ENCODE measurements around the gene NTN3. TPM values are rescaled to one million over a fixed set of nuclear protein-coding genes. Genes with fewer than 3 reads are reported as not detected.
A peak's percentile ranks its signal among the peaks of the same experiment; 100 is the strongest.

NTN3 gene
- total RNA-seq, 1 donor: 0.36 TPM

DNA sequence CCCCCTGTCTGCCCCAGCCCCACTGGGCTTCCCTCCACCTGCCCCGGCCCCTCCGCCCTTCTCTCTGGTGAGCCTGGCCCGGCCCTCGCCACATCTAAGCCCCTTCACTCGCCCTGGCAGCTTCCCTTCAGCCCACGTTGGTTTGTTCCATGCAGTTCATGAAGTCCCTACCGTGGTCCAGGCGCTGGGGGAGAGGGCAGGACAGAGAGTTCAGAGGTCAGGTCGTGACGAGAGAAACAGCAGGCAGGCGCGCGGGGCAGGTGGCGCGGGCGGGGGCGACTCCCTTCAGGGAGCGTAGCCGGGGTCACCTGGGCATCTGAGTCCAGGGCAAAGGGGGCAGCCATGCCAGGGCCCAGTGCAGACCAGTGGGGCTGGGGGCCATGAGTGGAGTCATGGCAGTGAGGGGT is 20.1 kb upstream of the NTN3 start:
- peak; percentile 59 for DNase-seq (ENCODE audit: insufficient read length, low spot score, missing footprints)
- Histone ChIP-seq H3K79me2 (ENCODE audit: insufficient read depth, low read length) (no peaks in the 10 kb centered on the region), H3K4me2 (ENCODE audit: insufficient read depth, low read length) (no peak overlapping the region), H2AFZ (ENCODE audit: low read length) (no peak overlapping the region), H3K27me3 (ENCODE audit: insufficient read depth, low read length) (no peaks in the 10 kb centered on the region), H4K20me1 (ENCODE audit: insufficient read depth, low read length) (peaks cover 9% of the 10 kb centered on the region), H3K9me3 (ENCODE audit: low read depth, low read length) (no peaks in the 10 kb centered on the region), H3K27ac (ENCODE audit: low read depth, low read length) (no peak overlapping the region), H3K4me3 (ENCODE audit: insufficient read depth, low read length) (no peak overlapping the region), H3K4me1 (ENCODE audit: insufficient read depth, low read length) (peaks cover 4% of the 10 kb centered on the region), H3K36me3 (ENCODE audit: insufficient read depth, low read length) (peaks cover 56% of the 10 kb centered on the region)
- TF ChIP-seq CTCF (IDR thresholded peaks at IDR 0.05; ENCODE audit: extremely low read depth, low read depth, low read length): no peak

- Histone ChIP-seq H4K20me1 (ENCODE audit: insufficient read depth, low read length) (peaks cover 7% of the 10 kb centered on the region), H3K9me3 (ENCODE audit: low read depth, low read length) (no peaks in the 10 kb centered on the region), H3K4me3 (ENCODE audit: insufficient read depth, low read length) (no peak overlapping the region), H3K36me3 (ENCODE audit: insufficient read depth, low read length) (peaks cover 55% of the 10 kb centered on the region), H3K27me3 (ENCODE audit: insufficient read depth, low read length) (no peaks in the 10 kb centered on the region), H3K79me2 (ENCODE audit: insufficient read depth, low read length) (no peaks in the 10 kb centered on the region), H2AFZ (ENCODE audit: low read length) (no peak overlapping the region), H3K4me1 (ENCODE audit: insufficient read depth, low read length) (peaks cover 4% of the 10 kb centered on the region), H3K27ac (ENCODE audit: low read depth, low read length) (no peak overlapping the region), H3K4me2 (ENCODE audit: insufficient read depth, low read length) (no peak overlapping the region)
- no peak for TF ChIP-seq CTCF (IDR thresholded peaks at IDR 0.05; ENCODE audit: extremely low read depth, low read depth, low read length)
- no peak for DNase-seq (ENCODE audit: insufficient read length, low spot score, missing footprints)
Measured at GRCh38 chr16:2451851-2452320, 19.2 kb upstream of the NTN3 start.

GRCh38 chr16:2452650-2453049 is 18.4 kb upstream of the NTN3 start:
- Histone ChIP-seq H3K27me3 (ENCODE audit: insufficient read depth, low read length) (no peaks in the 10 kb centered on the region), H4K20me1 (ENCODE audit: insufficient read depth, low read length) (peaks cover 7% of the 10 kb centered on the region), H3K36me3 (ENCODE audit: insufficient read depth, low read length) (peaks cover 59% of the 10 kb centered on the region), H2AFZ (ENCODE audit: low read length) (no peak overlapping the region), H3K79me2 (ENCODE audit: insufficient read depth, low read length) (no peaks in the 10 kb centered on the region), H3K4me3 (ENCODE audit: insufficient read depth, low read length) (no peak overlapping the region), H3K9me3 (ENCODE audit: low read depth, low read length) (no peaks in the 10 kb centered on the region), H3K4me1 (ENCODE audit: insufficient read depth, low read length) (peaks cover 4% of the 10 kb centered on the region), H3K27ac (ENCODE audit: low read depth, low read length) (no peak overlapping the region), H3K4me2 (ENCODE audit: insufficient read depth, low read length) (no peak overlapping the region)
- DNase-seq (ENCODE audit: insufficient read length, low spot score, missing footprints): no peak
- no peak for TF ChIP-seq CTCF (IDR thresholded peaks at IDR 0.05; ENCODE audit: extremely low read depth, low read depth, low read length)

GRCh38 chr16:2455081-2455845 is 15.8 kb upstream of the NTN3 start:
- no peak for TF ChIP-seq CTCF (IDR thresholded peaks at IDR 0.05; ENCODE audit: extremely low read depth, low read depth, low read length)
- Histone ChIP-seq H2AFZ (ENCODE audit: low read length) (no peak overlapping the region), H3K36me3 (ENCODE audit: insufficient read depth, low read length) (peaks cover 46% of the 10 kb centered on the region), H3K9me3 (ENCODE audit: low read depth, low read length) (no peaks in the 10 kb centered on the region), H4K20me1 (ENCODE audit: insufficient read depth, low read length) (no peaks in the 10 kb centered on the region), H3K27ac (ENCODE audit: low read depth, low read length) (no peak overlapping the region), H3K79me2 (ENCODE audit: insufficient read depth, low read length) (no peaks in the 10 kb centered on the region), H3K4me2 (ENCODE audit: insufficient read depth, low read length) (no peak overlapping the region), H3K4me1 (ENCODE audit: insufficient read depth, low read length) (peaks cover 3% of the 10 kb centered on the region), H3K27me3 (ENCODE audit: insufficient read depth, low read length) (no peaks in the 10 kb centered on the region), H3K4me3 (ENCODE audit: insufficient read depth, low read length) (no peak overlapping the region)
- DNase-seq (ENCODE audit: insufficient read length, low spot score, missing footprints): peak; percentile 58
